ENCODE measurements around the gene CXorf66.

Gene CXorf66

DNA sequence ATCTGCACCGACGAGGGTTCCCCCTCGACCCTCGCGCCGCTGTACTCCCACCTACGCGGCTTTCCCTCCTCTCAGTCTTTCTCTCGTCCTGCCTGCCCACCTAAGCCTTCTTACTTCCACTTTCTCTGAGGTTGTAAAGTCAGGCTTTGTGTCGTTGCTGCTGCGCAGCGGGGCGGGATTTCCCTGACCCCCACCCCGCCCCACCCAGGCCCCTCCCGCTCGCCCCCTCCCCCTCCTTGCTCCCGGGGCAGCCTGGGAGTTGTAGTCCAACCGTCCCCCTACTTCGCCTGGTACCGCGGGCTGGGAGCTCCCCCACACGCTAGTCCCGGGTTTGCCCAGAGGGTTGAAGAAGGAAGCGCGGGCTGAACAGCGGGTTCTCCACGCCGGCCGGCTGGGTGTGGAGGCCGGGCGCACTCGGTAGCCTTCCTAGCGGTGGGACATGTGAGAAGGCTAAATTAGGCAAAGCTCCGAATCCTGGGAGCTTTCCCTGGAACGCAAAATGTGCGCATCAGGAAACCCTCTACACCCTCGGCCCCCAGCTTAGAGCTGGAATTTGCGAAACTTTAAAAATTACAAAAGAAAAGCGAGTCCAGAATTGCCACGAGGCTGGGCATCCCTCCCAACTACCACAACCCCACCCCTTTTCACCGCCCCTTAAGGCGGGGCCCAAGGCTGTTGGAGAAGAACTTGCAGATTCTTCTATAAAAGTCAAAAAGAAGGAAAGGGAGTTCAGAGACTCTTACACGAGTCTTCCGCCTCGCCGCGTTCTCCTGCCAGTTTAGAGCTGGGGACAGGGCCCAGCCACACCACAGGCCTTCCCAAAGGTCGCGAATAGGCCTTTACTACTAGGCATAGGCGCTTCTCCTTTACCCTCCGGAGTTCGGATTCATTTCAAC is 32.2 kb downstream of the CXorf66 start, which contains the start of gene ATP11C:
Gene ATP11C, minus strand, starts transcription at position 153 of the 896 bp plus-strand sequence. CDS start 1,011 bp downstream, outside the sequence.
- peak; percentile 66 for DNase-seq (ENCODE audit: extremely low read depth, low read depth)
- TF ChIP-seq CTCF (IDR thresholded peaks at IDR 0.05; ENCODE audit: low read depth, low read length): peak; percentile 7

- TF ChIP-seq CTCF (IDR thresholded peaks at IDR 0.05; ENCODE audit: low read depth, low read length): no peak
- peak; percentile 5 for DNase-seq (ENCODE audit: extremely low read depth, low read depth)
Measured at GRCh38 chrX:139932073-139932900, 33.0 kb downstream of the CXorf66 start.

DNA sequence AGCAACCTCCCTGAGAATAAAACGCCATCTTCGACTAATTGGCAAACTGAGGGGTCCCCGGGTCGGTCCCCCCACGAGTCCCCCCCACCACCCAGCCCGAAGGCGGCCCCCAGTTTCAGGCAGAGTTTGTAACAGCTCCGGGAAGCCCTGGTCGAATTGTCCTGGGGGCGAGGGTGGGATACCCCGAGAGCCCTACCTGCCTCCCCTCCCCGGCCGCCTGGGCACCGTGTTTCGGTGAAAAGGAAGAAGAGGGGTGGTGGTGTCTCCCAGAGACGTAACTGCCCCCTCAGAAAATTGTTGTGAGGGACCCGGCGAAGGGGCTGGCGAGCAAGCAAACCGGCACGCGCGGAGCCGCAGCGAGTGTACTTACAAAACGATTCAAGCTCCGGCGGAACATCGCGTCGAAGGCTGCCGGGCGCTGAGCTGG is 33.7 kb downstream of the CXorf66 start:
- TF ChIP-seq CTCF (IDR thresholded peaks at IDR 0.05; ENCODE audit: low read depth, low read length): no peak
- no peak for DNase-seq (ENCODE audit: extremely low read depth, low read depth)

DNA sequence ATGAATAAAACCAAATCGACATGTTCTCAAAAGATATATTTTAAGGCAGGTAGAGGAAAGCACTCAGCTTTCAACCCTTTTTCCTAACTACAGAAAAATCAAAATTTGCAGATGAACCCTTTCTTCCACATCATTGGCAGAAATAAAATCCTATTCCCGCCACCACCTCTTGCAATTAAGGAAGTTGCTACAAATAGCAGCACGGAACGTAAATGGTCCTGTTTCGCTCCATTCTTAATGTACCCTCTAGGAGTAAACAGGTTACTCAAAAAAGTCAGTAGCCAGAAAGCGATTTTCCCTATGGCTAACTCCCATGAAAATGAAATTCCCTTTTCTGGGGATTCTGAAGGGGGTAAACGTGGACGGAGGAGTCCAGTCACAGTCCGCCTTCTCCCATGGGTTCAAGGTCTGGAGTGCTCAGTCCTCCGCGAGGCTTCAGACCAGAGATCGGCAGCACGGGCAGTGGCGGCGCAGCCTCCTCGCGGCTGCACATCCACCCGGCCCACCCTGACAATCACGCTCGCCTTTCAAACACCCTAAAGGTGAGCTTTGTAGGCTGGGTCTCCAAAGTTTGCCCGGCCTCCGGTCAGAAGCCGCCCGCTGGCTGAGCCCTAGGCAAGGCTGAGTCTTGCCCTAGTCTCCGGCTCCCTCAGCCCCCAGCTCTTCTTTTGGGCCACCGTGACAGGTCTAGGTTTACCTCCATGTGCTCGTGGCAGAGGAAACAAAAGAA is 34.2 kb downstream of the CXorf66 start:
- TF ChIP-seq CTCF (IDR thresholded peaks at IDR 0.05; ENCODE audit: low read depth, low read length): no peak
- DNase-seq (ENCODE audit: extremely low read depth, low read depth): no peak

- no peak for DNase-seq (ENCODE audit: extremely low read depth, low read depth)
Measured at GRCh38 chrX:139930401-139930800, 34.9 kb downstream of the CXorf66 start.

DNA sequence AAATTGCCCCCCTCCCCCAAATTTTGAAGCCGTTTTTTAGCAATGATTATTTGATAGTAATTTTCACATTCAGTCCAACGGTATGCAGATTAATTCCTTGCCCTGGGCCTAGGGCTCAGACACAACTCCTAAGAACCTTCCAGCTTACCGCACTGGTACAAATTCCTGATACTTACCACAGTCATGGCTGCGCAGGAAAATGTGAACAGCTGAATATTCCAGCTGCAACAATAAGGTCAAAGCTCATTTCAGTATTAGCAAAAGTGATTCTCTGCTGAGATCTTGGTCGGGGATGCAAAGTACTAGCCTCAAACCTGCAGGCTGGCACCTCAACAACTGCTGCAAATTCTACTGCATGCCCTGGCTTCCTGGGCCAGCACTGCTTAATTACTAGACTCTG is 35.4 kb downstream of the CXorf66 start:
- DNase-seq (ENCODE audit: extremely low read depth, low read depth): no peak
- no peak for TF ChIP-seq CTCF (IDR thresholded peaks at IDR 0.05; ENCODE audit: low read depth, low read length)

More at GRCh38 chrX:139930401-139930800, 34.9 kb downstream of the CXorf66 start:
- no peak for TF ChIP-seq CTCF (IDR thresholded peaks at IDR 0.05; ENCODE audit: low read depth, low read length)

Measured in AG09319 (cell line).